RCC 7860 (cell line): ENCODE measurements around the gene GET3.
"Not testable (repeated sequence)": the region's sequence is repeated elsewhere in the genome, so short reads cannot be mapped to it uniquely, and the experiment has no call there.

Source experiments
- DNase-seq: peaks from one replicate; pipeline ENCODE4 v3.0.0-alpha.2; 2015; ENCODE audit warnings: low spot score
- FAIRE-seq: peaks from 2 replicates; lab custom pipeline; 2012; peaks lifted over from hg19 to GRCh38; lab: Jason Lieb, UNC

The GET3 gene

GRCh38 chr19:12790628-12791344 lies 53.5 kb downstream of the GET3 start:
- DNase-seq = no peak

GRCh38 chr19:12791345-12792050 lies 54.2 kb downstream of the GET3 start, which contains the start of gene JUNB:
Gene JUNB (plus strand): TSS chr19:12791486. CDS start chr19:12791772, 286 bp downstream.
- DNase-seq (peak; percentile 90), FAIRE-seq (peak; percentile 57)

More at GRCh38 chr19:12790628-12791344, 53.5 kb downstream of the GET3 start:
- FAIRE-seq = no peak

GRCh38 chr19:12792051-12792852 lies 55.0 kb downstream of the GET3 start:
- DNase-seq (peak; percentile 44), FAIRE-seq (no peak)

- DNase-seq (no peak), FAIRE-seq (no peak)
Observed at GRCh38 chr19:12792853-12793289, 55.6 kb downstream of the GET3 start.

GRCh38 chr19:12793290-12794195 lies 56.2 kb downstream of the GET3 start:
- no peak for FAIRE-seq
- DNase-seq = peak; percentile 93

GRCh38 chr19:12794196-12794941 lies 57.1 kb downstream of the GET3 start:
- FAIRE-seq (no peak), DNase-seq (no peak)

GRCh38 chr19:12794971-12795381 lies 57.7 kb downstream of the GET3 start:
- FAIRE-seq (no peak), DNase-seq (no peak)

- DNase-seq (peak; percentile 75), FAIRE-seq (no peak)
Observed at GRCh38 chr19:12796146-12797071, 59.1 kb downstream of the GET3 start.

GRCh38 chr19:12797141-12797587 lies 59.9 kb downstream of the GET3 start:
- DNase-seq (no peak), FAIRE-seq (no peak)

- not testable (repeated sequence) for FAIRE-seq, DNase-seq
Observed at GRCh38 chr19:12797607-12798006, 60.3 kb downstream of the GET3 start.
